MM.1S (cell line): ENCODE measurements around the gene POTEH.
"Not testable (repeated sequence)": the region's sequence is repeated elsewhere in the genome, so short reads cannot be mapped to it uniquely, and the experiment has no call there.

ENCODE experiments used
- CTCF ChIP-seq: fragments of 300-600 bp; sonication (generic); IDR thresholded peaks from 2 replicates; pipeline ENCODE4 v1.5.1; 2016; ENCODE audit warnings: antibody characterized with exemption, low read length, mixed read lengths
- EZH2 ChIP-seq: fragments of 300-600 bp; sonication (generic); optimal IDR thresholded peaks from 2 replicates; pipeline ENCODE3; 2017; ENCODE audit warnings: low read depth, mild to moderate bottlenecking, antibody characterized with exemption, low read length, mixed read lengths

- TF ChIP-seq CTCF, EZH2: not testable (repeated sequence)
Observed at GRCh38 chr22:15642288-15642861, 47.5 kb upstream of the POTEH start.
